SK-N-SH (cell line): ENCODE results near the gene CMTM1. TPM values are rescaled to one million over a fixed set of nuclear protein-coding genes. Genes with fewer than 3 reads are reported as not detected.

Experiments used
- CTCF ChIA-PET: fragments of 300-600, 350-600 bp; formaldehyde crosslinking; extraction: SDS; loops from one replicate; lab custom pipeline; 2021; lab: Yijun Ruan, JAX
- POLR2A ChIA-PET: fragments of 350-600 bp; sonication (Branson Sonifier 250); formaldehyde crosslinking; extraction: SDS; loops from one replicate; lab custom pipeline; 2020; ENCODE audit warnings: antibody characterized with exemption, inconsistent platforms; lab: Yijun Ruan, JAX
- DNase-seq: peaks from one replicate; pipeline ENCODE4 v3.0.0; 2012
- H2AFZ ChIP-seq: fragments of 200-600 bp; sonication (generic); 2 replicates; pipeline ENCODE4 v1.8.1; 2016; ENCODE audit warnings: antibody characterized with exemption, mild to moderate bottlenecking, low read depth
- H3F3A ChIP-seq: fragments of 200-600 bp; sonication (generic); replicated peaks from 2 replicates; pipeline ENCODE3; 2016; ENCODE audit warnings: antibody characterized with exemption, mild to moderate bottlenecking; ENCODE audit not compliant: insufficient read depth
- H3K27ac ChIP-seq, 2 experiments: fragments of 200-500 bp in 1 of 2; fragments of 200-600 bp in 1 of 2; sonication (Bioruptor generic) in 1 of 2; sonication (generic), shearing (Covaris generic) in 1 of 2; 2 replicates each; pipeline versions ENCODE4 v1.5.1 to v1.6.1; 2014 to 2016; ENCODE audit warnings: low read depth in 2 of 2, inconsistent platforms in 1 of 2, low read length in 1 of 2, mild to moderate bottlenecking in 1 of 2, mixed read lengths in 1 of 2
- H3K27me3 ChIP-seq: fragments of 200-600 bp; sonication (generic), shearing (Covaris generic); 2 replicates; pipeline ENCODE4 v1.6.1; 2016; ENCODE audit warnings: mixed run types; ENCODE audit not compliant: insufficient read depth
- H3K36me3 ChIP-seq, 2 experiments: fragments of 200-500 bp in 1 of 2; fragments of 200-600 bp in 1 of 2; sonication (Bioruptor generic) in 1 of 2; sonication (generic) in 1 of 2; replicated peaks in 1 of 2; 2 replicates each; pipeline versions ENCODE3 to v1.5.1; 2014 to 2016; ENCODE audit warnings: low read length in 1 of 2, mild to moderate bottlenecking in 1 of 2; ENCODE audit not compliant: insufficient read depth in 2 of 2, control insufficient read depth in 1 of 2
- H3K4me1 ChIP-seq, 2 experiments: fragments of 200-500 bp in 1 of 2; fragments of 200-600 bp in 1 of 2; sonication (Bioruptor generic) in 1 of 2; sonication (generic), shearing (Covaris generic) in 1 of 2; 2 replicates each; pipeline versions ENCODE4 v1.5.1 to v1.6.1; 2014 to 2016; ENCODE audit warnings: low read depth in 1 of 2, low read length in 1 of 2, mixed run types in 1 of 2; ENCODE audit not compliant: insufficient read depth in 2 of 2, control insufficient read depth in 1 of 2
- H3K4me2 ChIP-seq: fragments of 200-600 bp; sonication (generic), shearing (Covaris generic); 2 replicates; pipeline ENCODE4 v1.6.1; 2017; ENCODE audit warnings: mixed run types
- H3K4me3 ChIP-seq, 2 experiments: fragments of 200-500 bp in 1 of 2; fragments of 200-600 bp in 1 of 2; sonication (Bioruptor generic) in 1 of 2; sonication (generic), shearing (Covaris generic) in 1 of 2; 2 replicates each; pipeline versions ENCODE4 v1.5.1 to v1.8.1; 2014 to 2016; ENCODE audit warnings: low read depth in 2 of 2, inconsistent platforms in 1 of 2, low read length in 1 of 2, mild to moderate bottlenecking in 1 of 2, mixed read lengths in 1 of 2, moderate library complexity in 1 of 2
- H3K79me2 ChIP-seq: fragments of 200-600 bp; sonication (generic); 2 replicates; pipeline ENCODE4 v1.8.1; 2017; ENCODE audit warnings: mild to moderate bottlenecking; ENCODE audit not compliant: insufficient read depth
- H3K9ac ChIP-seq: fragments of 200-600 bp; sonication (generic); 2 replicates; pipeline ENCODE4 v1.6.1; 2017; ENCODE audit warnings: mixed run types
- H3K9me2 ChIP-seq: fragments of 200-600 bp; sonication (generic); 2 replicates; pipeline ENCODE4 v1.6.1; 2017; ENCODE audit warnings: mixed run types
- H3K9me3 ChIP-seq: fragments of 200-600 bp; sonication (generic); 2 replicates; pipeline ENCODE4 v1.6.1; 2017; ENCODE audit warnings: mixed run types, mild to moderate bottlenecking, moderate library complexity
- H4K20me1 ChIP-seq: fragments of 200-600 bp; sonication (generic); 2 replicates; pipeline ENCODE4 v1.6.1; 2017; ENCODE audit warnings: mild to moderate bottlenecking, mixed run types; ENCODE audit not compliant: insufficient read depth
- CHD2 ChIP-seq: fragments of 150-350 bp; IDR thresholded peaks from 2 replicates; pipeline ENCODE4 v1.6.1; 2018; ENCODE audit warnings: low read length; ENCODE audit not compliant: partially characterized antibody
- FOXJ3 ChIP-seq: sonication (generic); formaldehyde crosslinking; IDR thresholded peaks from 2 replicates; pipeline ENCODE4 v1.5.1; 2020; ENCODE audit warnings: mild to moderate bottlenecking, missing genetic modification reagents
- NFIC ChIP-seq: IDR thresholded peaks from 2 replicates; pipeline ENCODE4 v1.4.0; 2012; ENCODE audit warnings: borderline replicate concordance
- RFX5 ChIP-seq: IDR thresholded peaks from 2 replicates; pipeline ENCODE4 v1.6.1; 2012; ENCODE audit warnings: mild to moderate bottlenecking, improper control_type of control experiment, low read length
- SIN3A ChIP-seq: IDR thresholded peaks from 2 replicates; pipeline ENCODE4 v1.6.1; 2012; ENCODE audit warnings: low read depth, mild to moderate bottlenecking, low read length, moderate library complexity, borderline replicate concordance
- WGBS: methylation state at CpG from one replicate; pipeline ENCODE4 v1.1.6; 2017; ENCODE audit warnings: low lambda C conversion rate; 5-methylcytosine and 5-hydroxymethylcytosine counted together
- polyA plus RNA-seq, 3 experiments: library from polyadenylated mRNA; depleted of rRNA; stranded (reverse); fragments of >200 nt; gene quantifications; 2 replicates each; pipeline ENCODE4 v1.2.3, GENCODE V29; 2012
- TF ChIP-seq, protein P1 (sequence below): fragments of 150-350 bp; IDR thresholded peaks from 2 replicates; pipeline ENCODE4 v1.6.1; 2017; ENCODE audit warnings: antibody characterized with exemption, low read length, low read depth, borderline replicate concordance
- TF ChIP-seq, protein P2 (sequence below): IDR thresholded peaks from 2 replicates; pipeline ENCODE4 v1.4.0; 2012; ENCODE audit warnings: low read depth, borderline replicate concordance

The CMTM1 gene
- polyA plus RNA-seq, 1 of the 3 experiments (the other 2 are of a cell fraction), result 3.7 TPM

DNA sequence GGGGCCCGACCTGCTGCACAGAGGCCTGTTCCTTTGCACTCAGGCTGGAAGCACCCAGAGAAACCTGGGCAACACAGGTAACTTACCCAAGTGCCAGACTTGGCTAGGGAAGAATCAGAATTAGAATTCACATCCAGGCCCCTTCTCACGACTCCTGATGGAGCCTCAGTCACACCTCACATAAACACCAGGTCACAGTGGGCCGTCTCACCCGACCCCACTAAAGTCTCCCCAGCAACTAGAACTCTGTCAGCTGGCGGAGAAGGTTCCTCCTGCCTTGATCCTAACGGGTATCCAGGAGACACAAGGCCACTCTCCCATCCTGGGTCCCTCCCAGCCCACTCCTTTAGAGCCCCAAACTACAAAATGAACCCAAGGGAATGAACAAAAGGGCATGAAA lies 22.7 kb upstream of the CMTM1 start:
- H3K27me3 ChIP-seq, result no peaks in the 10 kb centered on the region
- no peak overlapping the region for H2AFZ ChIP-seq
- H3K27ac ChIP-seq, result no peak overlapping the region
- peaks cover 3 to 11% of the 10 kb centered on the region in 2 experiments for H3K36me3 ChIP-seq
- WGBS, result 77% methylated on average over 3 of the region's 6 CpGs
- no peaks in the 10 kb centered on the region for H4K20me1 ChIP-seq
- no peak for TF ChIP-seq SIN3A
- no peak for TF ChIP-seq FOXJ3 (CRISPR knock-in tag)
- TF ChIP-seq, protein P1, sequence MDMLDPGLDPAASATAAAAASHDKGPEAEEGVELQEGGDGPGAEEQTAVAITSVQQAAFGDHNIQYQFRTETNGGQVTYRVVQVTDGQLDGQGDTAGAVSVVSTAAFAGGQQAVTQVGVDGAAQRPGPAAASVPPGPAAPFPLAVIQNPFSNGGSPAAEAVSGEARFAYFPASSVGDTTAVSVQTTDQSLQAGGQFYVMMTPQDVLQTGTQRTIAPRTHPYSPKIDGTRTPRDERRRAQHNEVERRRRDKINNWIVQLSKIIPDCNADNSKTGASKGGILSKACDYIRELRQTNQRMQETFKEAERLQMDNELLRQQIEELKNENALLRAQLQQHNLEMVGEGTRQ, result no peak
- no peak for TF ChIP-seq CHD2
- no peak for TF ChIP-seq NFIC
- TF ChIP-seq, protein P2, sequence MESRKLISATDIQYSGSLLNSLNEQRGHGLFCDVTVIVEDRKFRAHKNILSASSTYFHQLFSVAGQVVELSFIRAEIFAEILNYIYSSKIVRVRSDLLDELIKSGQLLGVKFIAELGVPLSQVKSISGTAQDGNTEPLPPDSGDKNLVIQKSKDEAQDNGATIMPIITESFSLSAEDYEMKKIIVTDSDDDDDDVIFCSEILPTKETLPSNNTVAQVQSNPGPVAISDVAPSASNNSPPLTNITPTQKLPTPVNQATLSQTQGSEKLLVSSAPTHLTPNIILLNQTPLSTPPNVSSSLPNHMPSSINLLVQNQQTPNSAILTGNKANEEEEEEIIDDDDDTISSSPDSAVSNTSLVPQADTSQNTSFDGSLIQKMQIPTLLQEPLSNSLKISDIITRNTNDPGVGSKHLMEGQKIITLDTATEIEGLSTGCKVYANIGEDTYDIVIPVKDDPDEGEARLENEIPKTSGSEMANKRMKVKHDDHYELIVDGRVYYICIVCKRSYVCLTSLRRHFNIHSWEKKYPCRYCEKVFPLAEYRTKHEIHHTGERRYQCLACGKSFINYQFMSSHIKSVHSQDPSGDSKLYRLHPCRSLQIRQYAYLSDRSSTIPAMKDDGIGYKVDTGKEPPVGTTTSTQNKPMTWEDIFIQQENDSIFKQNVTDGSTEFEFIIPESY, result no peak
- ChIA-PET CTCF (interaction anchor here (0.6 to 1.8 kb wide), 5 partner anchors 21 to 324 kb away, joined by 3 to 7 read pairs (median 3); no protein-coding TSS in a partner anchor), POLR2A (no interaction called here)
- no peaks in the 10 kb centered on the region for H3K79me2 ChIP-seq
- H3K4me3 ChIP-seq, result no peak overlapping the region
- H3K4me2 ChIP-seq, result no peak overlapping the region
- H3K9me3 ChIP-seq, result no peaks in the 10 kb centered on the region
- peaks cover 0 to under 1% of the 10 kb centered on the region in 2 experiments; a peak in 1 of 4 replicates for H3K4me1 ChIP-seq
- no peaks in the 10 kb centered on the region for H3F3A ChIP-seq
- H3K9ac ChIP-seq, result no peak overlapping the region
- H3K9me2 ChIP-seq, result no peaks in the 10 kb centered on the region
- no peak for DNase-seq

DNA sequence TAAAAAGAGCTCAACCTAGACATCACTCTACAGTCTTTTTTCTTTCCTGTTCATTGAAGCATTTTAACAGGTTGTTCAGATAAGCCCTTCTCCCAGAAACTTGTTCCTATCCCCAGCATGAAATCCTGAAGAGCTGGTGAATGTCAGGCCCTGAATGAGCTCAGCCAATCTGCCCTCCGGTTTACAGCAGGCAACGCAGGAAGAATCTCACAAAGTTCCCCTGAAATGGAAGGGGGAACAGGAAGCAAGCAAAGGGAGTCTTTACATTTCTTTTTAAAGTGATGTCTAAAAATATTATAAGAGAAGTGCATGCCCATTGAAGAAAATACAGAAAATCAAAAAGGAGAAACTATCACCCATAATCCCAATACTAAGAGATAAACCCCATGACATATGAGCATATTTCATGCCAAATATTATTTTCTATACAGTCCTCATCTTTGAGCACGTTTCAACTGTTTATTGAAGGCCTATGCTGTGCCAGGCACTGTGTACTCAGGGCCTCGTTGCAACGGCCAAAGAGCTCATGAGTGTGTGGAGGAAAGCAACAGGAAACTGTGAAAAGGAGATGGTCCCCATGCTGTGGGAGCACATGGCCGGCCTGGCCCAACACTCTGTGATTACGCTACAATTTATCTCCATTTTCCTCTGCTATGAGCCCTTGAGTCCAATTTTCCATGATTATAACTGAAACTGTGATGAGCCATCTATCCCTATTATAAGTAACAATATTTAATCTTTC lies 22.1 kb upstream of the CMTM1 start:
- Histone ChIP-seq H3K9me3 (no peaks in the 10 kb centered on the region), H3K79me2 (no peaks in the 10 kb centered on the region), H3K27me3 (no peaks in the 10 kb centered on the region), H3K9me2 (no peaks in the 10 kb centered on the region), H3K4me1 (peaks cover 3 to 7% of the 10 kb centered on the region in 2 experiments; a peak in 2 of 4 replicates), H3K4me2 (no peak overlapping the region), H3F3A (peaks cover 3% of the 10 kb centered on the region), H2AFZ (no peak overlapping the region), H3K36me3 (peaks cover 3 to 11% of the 10 kb centered on the region in 2 experiments), H3K27ac (no peak overlapping the region), H3K9ac (no peak overlapping the region), H3K4me3 (no peak overlapping the region), H4K20me1 (no peaks in the 10 kb centered on the region)
- TF ChIP-seq NFIC, result no peak
- TF ChIP-seq RFX5, result no peak
- DNase-seq, result no peak
- ChIA-PET POLR2A (interaction anchor here (1.1 kb wide), 1 partner anchor 8 kb away, joined by 4 read pairs; the partner anchor contains the start of gene CKLF), CTCF (interaction anchor here (0.6 to 1.8 kb wide), 4 partner anchors 22 to 219 kb away, joined by 3 to 7 read pairs (median 4); no protein-coding TSS in a partner anchor)
- 91% methylated on average over 7 of the region's 7 CpGs for WGBS
